GM18907 (cell line): Measurements from ENCODE around the gene FOXJ2.
"Not testable (repeated sequence)": the region's sequence is repeated elsewhere in the genome, so short reads cannot be mapped to it uniquely, and the experiment has no call there.

ENCODE experiments used
- ATAC-seq: cut with Tn5 transposase; IDR thresholded peaks from one replicate; pipeline ENCODE4 v1.9.1; 2021; ENCODE audit warnings: mild to moderate bottlenecking, moderate library complexity; ENCODE audit not compliant: unreplicated experiment

The FOXJ2 gene

DNA sequence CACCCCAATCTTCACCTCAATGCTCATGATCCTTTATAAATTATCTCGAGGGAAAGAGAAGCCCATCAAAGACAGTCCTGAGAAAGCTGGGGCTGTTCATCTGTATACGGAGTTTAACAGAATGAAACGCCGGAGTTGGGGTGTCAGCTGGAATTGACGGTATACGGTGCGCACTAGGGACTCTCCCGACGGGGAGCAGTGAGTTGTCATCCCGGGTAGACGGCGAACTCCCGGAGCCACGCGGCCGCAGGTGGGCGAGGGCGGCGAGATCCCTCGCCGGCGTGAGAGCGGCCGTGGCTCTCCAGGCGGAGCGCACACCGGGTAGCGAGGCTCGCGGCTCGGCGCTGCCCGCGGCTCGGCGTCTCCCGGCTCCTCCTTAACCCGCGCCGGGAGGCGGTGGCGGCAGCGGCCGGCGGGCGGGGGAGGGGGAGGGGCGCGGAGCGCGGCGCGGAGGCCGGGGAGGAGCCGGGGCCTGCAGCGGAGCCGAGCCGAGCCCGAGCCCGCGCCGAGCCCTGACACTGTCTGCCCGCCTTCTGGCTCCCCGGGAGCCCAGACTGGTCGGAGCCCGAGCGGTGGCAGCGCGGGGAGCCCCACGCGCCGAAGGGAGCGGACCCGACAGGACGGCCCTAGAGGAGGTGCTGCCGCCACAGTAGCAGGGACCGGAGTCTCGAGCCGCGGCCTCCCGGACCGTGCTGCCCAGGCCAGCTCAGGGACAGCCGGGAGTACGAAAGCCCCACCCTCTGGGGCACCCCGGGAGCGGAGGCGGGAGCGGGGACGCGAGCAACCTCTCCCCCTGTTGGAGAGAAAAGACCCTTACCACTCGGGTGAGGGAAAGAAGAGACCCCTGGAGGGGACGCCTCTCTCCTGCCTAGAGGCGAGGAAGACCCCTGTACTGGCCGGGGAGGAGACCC is at the start of gene FOXJ2:
Gene FOXJ2 (plus strand): TSS at position 475 of the 911 bp plus-strand sequence. CDS start 7,117 bp downstream, outside the sequence.
- peak; percentile 55 for ATAC-seq

GRCh38 chr12:7983019-7983418 is 49.5 kb upstream of the FOXJ2 start:
- ATAC-seq = not testable (repeated sequence)

DNA sequence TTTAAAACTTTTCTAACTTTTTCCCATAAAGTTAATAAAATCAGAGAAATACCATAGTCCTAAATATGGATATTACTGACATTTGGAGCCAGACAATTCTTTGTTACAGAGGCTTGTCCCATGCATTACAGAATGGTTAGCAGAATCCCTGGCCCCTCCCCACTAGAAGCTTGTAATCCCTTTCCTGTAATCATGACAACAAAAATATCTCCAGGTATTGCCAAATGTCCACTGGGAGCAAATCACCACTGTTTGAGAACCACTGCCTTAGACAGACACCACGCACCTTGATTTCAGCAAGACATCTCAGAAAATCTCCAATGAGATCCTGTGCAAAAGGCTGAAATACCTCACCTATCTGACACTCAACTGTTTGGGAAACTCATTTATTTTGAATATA is 49.1 kb upstream of the FOXJ2 start:
- not testable (repeated sequence) for ATAC-seq

- ATAC-seq = no peak
These were observed 47.6 kb upstream of the FOXJ2 start for GRCh38 chr12:7984900-7985299.

DNA sequence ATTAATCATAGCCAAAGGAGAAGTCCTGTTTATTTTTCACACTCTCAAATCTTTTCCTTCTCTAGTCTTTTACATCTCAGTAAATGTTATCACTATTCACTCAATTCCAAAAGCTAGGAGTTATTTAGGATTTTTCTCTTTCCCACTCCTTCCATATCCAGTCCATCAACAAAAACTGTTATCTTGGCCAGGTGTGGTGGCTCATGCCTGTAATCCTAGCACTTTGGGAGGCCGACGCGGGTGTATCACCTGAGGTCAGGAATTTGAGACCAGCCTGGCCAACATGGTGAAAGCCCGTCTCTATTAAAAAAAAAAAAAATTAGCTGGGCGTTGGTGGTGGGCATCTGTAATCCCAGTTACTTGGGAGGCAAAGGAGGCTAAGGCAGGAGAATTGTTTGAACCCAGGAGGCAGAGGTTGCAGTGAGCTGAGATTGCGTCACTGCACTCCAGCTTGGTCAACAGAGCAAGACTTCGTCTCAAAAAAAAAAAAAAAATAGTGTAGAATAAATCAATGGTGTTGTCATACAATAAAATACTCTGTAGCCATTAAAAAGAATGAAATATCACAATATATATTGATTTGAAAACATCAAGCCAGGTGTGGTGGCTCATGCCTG is 46.6 kb upstream of the FOXJ2 start:
- no peak for ATAC-seq

DNA sequence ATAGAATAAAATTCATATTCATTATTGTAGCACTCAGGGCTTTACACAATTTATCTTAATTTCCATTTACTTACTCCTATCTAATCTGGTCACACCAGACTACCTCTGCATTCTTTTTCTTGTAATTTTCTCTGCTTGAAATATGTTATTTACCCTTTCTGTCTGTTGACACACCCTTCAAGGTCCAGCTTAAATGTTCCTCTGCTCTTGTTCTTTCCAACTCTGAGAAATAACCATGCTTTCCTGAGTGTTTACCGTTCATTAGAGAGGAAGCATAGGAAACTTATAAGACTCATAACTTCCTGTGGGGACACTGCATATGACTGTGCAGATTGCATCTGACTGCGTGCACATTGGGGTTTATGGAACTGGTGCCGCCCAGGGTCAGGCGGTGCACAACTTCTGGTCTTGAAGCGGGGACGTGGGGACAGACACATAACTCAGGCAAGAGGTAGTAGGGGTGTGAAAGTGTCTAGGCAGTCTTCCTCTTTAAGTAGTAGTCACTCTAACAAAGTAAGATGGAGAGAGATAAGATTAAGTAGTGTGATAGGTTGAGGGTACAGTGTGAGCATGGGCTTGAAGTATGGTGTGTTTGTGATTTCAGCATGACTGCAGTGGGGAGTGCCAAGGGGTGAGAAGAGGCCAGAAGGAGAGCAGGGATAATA is 42.6 kb upstream of the FOXJ2 start:
- ATAC-seq = no peak

DNA sequence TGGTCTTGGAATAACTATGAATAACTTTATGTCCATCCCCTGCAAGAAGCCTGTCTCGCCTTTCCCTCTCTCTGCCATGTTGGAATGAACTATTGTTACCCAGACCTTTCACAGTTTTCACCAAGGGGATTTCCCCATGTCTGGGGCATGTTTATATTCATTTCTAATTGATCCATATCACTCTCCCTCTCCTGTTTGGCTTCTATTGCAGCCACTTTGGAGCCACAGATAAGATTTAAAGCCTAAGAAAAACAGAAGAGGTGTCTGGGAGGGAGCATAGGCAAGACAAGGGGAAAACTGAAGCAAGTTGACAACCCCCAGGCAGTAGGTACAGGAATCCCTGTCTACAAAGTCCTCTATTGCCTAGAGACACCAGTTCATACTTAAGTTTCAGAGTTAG is 41.0 kb upstream of the FOXJ2 start:
- ATAC-seq = no peak

DNA sequence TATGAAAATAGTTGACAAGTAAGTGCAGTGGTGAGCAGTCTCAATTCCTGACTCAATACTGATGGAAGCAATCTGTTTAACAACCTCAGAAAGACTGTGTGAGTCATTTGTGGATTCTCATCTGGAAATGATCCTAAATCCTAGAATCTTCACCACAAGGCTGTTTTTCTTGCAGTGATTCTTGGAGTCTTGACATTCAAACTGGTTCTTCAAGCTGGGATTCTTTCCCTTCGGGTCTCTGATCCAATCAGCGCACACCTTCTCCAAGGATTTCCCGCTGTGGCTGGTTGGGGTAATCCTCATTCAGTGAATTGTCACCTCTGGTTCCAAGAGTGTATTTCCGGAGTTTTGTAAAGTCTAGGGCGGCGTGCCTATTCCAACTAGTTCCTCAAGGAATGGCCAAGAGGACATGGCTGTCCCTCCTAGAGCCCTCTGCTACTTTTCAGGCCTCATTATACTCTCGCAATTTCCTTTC is 37.7 kb upstream of the FOXJ2 start:
- ATAC-seq = peak; percentile 17

DNA sequence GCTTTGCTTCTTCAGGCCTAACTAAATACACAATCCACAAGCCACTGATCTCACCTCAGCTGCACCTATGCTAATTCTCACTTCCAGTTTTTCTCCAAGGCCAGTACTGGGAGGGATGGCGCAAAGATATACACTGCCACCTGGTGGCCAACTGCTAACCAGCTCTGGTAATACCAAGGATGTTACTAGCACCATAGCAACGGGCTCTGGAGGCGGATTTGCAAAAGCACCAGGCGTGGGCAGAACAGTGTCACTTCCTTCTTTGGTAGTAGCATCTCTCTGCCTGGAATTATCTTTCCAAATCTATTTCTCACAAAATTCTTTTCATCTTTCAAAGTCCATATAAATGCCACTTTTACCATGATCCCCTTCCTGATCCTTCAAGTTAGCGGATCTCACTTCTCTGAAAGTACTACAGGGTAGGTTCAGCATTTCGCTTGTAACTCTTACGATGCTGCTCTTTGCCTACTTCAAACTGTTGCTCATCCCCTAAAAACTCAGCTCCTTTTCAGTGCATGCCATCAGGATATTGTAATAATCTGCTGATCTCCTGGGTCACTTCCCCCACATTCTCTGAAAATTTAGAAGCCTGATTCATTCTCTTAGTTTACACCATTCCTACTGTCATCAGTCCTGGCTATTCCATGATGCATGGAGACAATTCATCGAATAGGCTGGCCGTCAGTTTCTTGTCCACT is 37.1 kb upstream of the FOXJ2 start:
- ATAC-seq = peak; percentile 98

- not testable (repeated sequence) for ATAC-seq
These were observed 31.7 kb upstream of the FOXJ2 start for GRCh38 chr12:8000827-8001226.

DNA sequence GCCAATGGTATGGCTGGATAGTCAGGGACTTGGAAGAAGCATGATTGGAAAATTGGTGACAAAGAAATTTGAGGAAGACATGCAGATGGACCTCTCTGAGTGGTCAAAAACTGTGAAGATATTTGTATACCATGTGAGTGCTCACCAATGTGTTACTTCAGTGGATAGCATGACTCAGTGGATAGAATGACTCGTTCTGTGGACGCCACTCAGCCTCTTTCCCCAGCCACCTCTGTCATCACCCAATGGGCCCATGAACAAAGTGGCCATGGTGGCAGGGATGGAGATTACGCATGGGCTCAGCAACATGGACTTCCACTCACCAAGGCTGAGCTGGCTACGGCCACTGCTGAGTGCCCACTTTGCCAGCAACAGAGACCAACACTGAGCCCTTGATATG is 31.0 kb upstream of the FOXJ2 start:
- ATAC-seq = not testable (repeated sequence)

DNA sequence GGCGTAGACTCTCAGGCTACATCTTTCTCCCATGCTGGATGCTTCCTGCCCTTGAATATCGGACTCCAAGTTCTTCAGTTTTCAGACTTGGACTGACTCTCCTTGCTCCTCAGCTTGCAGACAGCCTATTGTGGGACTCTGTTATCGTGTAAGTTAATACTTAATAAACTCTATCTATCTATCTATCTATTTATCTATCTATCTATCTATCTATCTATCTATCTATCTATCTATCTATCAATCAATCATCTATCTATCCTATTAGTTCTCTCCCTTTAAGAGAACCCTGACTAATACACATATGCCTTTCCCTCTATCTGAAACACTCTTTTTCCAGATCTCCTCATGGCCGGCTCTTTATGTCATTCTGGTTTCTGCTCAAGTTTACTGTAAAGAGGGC is 27.6 kb upstream of the FOXJ2 start:
- ATAC-seq = not testable (repeated sequence)

GRCh38 chr12:8011331-8011730 is 21.2 kb upstream of the FOXJ2 start:
- no peak for ATAC-seq

GRCh38 chr12:8012651-8013309 is 19.7 kb upstream of the FOXJ2 start:
- no peak for ATAC-seq

DNA sequence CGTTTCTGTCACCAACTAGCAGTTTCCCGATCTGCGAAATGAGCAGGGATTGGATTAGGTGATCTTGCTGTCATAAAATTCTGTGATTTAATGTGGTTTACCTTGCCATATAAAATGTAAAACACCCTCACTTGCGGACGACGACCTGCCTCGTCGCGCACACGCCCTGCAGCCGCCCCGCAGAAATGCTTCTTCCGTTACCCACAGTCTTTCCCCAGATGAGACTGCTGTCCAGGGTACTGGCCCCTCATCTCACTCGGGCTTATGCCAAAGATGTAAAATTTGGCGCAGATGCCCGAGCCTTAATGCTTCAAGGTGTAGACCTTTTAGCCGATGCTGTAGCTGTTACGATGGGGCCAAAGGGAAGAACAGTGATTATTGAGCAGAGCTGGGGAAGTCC is 17.7 kb upstream of the FOXJ2 start:
- no peak for ATAC-seq

- not testable (repeated sequence) for ATAC-seq
These were observed 14.3 kb upstream of the FOXJ2 start for GRCh38 chr12:8018213-8018612.

DNA sequence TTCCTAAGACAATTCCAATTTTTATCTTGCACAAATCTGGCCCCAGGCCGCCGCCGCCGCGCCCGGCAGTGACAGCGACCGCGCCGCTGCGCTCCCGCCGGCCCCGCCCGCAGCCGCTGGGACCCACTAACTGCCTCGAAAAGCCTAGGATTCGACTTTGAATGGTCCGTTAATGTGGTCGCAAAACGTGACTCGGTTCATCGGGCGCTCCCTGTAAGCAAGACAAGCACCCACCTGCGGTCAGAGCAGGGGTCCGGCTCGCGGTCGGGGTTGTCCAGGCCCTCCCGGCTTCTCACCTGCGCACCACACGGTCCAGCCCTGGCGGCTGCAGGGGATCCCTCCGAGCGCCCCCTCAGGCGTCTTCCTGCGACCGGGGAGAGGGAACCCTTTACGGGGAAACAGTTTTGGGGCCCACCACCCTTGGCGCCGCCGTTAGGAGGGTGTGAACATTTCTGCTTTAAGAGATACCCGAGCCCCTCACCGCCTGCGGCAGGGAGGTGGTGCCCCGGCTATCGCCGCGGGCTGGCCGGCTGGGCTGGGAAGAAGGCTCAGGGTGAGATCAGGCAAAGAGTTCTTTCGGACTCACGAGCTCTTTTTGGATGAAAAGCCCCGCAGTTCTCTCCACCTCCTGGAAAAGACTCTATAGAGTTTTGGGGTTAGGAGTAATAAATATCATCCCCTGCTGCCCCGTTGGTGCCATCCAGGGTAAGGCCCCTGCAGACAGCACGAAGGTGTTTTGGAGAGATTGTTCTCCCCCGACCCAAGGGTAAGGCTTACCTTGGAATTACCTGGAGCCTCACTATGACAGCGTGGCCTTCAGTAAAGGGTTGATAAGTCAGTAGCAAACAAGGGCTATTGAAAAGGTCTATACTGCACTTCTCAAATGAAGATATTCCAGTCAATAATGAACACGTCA is 13.6 kb upstream of the FOXJ2 start:
- ATAC-seq = no peak

DNA sequence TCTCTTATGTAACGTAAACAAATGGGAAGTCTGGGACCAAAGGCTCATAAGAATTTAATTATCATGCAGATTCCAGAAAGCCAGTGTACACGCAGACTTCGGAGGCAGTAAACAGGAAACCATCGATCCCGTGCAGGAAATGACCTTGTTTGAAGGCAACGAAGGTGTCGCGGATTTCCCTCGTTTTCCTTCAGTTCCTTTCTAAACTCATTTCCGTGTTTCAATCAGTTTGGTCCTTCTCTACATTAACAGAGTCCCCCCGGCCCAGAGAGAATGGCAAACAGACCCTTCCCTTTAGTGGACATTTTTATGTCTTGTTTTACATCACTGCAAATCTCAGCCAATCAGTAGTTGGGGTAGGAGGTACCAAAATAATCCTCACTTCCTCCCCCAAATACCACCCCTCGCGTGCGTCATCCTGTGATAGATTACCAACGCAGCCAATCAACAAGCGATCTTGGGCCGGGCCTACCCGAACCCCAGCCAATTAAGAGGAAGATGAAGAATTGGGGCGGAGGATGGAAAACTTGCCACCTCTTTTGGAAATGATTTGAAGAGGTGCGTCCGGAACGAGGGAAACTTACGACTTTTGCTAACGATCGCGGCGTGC is 6.1 kb upstream of the FOXJ2 start:
- peak; percentile 97 for ATAC-seq

DNA sequence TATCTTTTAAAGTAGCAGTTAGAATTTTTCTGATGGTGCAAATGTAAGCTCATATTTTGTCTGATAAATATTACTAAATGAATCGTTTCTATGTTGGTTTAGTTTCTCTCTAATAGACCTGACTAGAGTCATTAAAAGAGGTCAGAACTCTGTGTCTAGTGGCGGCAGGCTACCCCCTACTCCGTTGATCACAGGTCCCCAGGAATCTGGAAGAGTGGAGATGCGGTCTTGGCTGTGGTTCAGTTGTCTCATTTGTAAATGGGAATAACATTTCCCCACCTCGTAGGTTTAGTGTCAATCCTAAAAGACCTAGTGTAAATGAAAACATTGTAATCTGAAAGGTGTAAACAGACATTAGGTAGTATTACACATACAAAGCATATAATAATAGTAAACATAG is 4.7 kb upstream of the FOXJ2 start:
- no peak for ATAC-seq
